ENCODE results near the gene UTY. TPM values are rescaled to one million over a fixed set of nuclear protein-coding genes. Genes with fewer than 3 reads are reported as not detected.

The UTY gene
- total and polyA plus RNA-seq, 4 donors: 0.12 to 4.7 TPM; not detected in 2

DNA sequence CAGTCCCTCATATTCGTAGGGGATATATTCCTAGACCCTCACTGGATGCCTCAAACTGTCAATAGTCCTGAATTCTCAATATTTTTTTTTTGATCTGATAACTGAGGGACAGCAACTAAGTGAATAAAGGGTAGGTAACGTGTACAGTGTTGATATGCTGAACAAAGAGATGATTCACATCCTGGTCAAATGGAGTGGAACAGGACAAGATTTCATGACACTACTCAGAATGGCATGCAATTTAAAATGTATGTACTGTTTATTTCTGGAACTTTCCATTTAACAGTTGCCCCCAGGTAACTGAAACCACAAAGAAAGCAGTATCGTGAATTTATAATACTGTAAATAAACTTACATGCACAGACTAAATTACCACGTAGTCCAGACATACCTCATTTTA lies 128.4 kb downstream of the UTY start:
- WGBS, 2 donors: 92% methylated on average over 4 of the region's 4 CpGs; no CpG with 5 or more reads in 1 of the 2 donors
- H3K27me3 ChIP-seq (ENCODE audit: control insufficient read depth in 3 of 3, insufficient read depth in 3 of 3, low read length in 2 of 3): no peaks in the 10 kb centered on the region
- no peak for DNase-seq
- no peaks in the 10 kb centered on the region for H3K9me3 ChIP-seq (ENCODE audit: control insufficient read depth in 4 of 4, insufficient read depth in 3 of 4, low read length in 3 of 4)
- H3K36me3 ChIP-seq (ENCODE audit: control insufficient read depth in 4 of 4, insufficient read depth in 4 of 4, low read length in 4 of 4): peaks cover 0 to 13% (median 0%) of the 10 kb centered on the region in 4 donors
- no peak overlapping the region for H3K9ac ChIP-seq (ENCODE audit: insufficient read depth in 1 of 2, low read length in 2 of 2)
- ATAC-seq (ENCODE audit: insufficient read depth, low FRiP score): no peak
- no peak overlapping the region for H3K27ac ChIP-seq (ENCODE audit: low read depth in 1 of 2, low read length in 1 of 2)
- TF ChIP-seq, protein P1, sequence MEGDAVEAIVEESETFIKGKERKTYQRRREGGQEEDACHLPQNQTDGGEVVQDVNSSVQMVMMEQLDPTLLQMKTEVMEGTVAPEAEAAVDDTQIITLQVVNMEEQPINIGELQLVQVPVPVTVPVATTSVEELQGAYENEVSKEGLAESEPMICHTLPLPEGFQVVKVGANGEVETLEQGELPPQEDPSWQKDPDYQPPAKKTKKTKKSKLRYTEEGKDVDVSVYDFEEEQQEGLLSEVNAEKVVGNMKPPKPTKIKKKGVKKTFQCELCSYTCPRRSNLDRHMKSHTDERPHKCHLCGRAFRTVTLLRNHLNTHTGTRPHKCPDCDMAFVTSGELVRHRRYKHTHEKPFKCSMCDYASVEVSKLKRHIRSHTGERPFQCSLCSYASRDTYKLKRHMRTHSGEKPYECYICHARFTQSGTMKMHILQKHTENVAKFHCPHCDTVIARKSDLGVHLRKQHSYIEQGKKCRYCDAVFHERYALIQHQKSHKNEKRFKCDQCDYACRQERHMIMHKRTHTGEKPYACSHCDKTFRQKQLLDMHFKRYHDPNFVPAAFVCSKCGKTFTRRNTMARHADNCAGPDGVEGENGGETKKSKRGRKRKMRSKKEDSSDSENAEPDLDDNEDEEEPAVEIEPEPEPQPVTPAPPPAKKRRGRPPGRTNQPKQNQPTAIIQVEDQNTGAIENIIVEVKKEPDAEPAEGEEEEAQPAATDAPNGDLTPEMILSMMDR (IDR thresholded peaks at IDR 0.05; ENCODE audit: control extremely low read depth, extremely low read depth): no peak
- no peak overlapping the region for H3K4me3 ChIP-seq
- no peaks in the 10 kb centered on the region for H3K4me1 ChIP-seq (ENCODE audit: control insufficient read depth in 5 of 5, insufficient read depth in 5 of 5, low read length in 5 of 5)

DNA sequence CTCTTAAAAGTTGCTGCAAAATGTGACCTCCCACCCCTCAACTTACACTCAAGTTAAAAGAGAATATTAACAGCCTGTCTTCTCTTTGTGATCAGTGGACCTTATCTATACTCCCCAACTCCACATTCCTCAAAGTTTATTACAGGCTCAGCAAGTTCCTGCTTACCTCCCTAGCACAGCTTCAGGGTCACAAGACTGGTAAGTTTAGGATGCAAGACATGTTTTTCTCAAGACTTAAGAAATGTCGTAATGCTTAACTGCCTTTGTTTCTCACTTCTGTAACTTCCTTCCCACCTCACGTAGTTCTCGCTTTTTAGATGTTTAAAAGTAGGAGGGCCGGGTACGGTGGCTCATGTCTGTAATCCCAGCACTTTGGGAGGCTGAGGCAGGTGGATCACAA lies 132.7 kb downstream of the UTY start:
- Histone ChIP-seq H3K9me3 (ENCODE audit: control insufficient read depth in 4 of 4, insufficient read depth in 3 of 4, low read length in 3 of 4) (no peaks in the 10 kb centered on the region), H3K4me1 (ENCODE audit: control insufficient read depth in 5 of 5, insufficient read depth in 5 of 5, low read length in 5 of 5) (no peaks in the 10 kb centered on the region), H3K9ac (ENCODE audit: insufficient read depth in 1 of 2, low read length in 2 of 2) (no peak overlapping the region), H3K27ac (ENCODE audit: low read depth in 1 of 2, low read length in 1 of 2) (no peak overlapping the region), H3K36me3 (ENCODE audit: control insufficient read depth in 4 of 4, insufficient read depth in 4 of 4, low read length in 4 of 4) (peaks cover 0 to 5% (median 0%) of the 10 kb centered on the region in 4 donors), H3K4me3 (no peak overlapping the region), H3K27me3 (ENCODE audit: control insufficient read depth in 3 of 3, insufficient read depth in 3 of 3, low read length in 2 of 3) (no peaks in the 10 kb centered on the region)
- ATAC-seq (ENCODE audit: insufficient read depth, low FRiP score) (no peak), DNase-seq (no peak)
- TF ChIP-seq, protein P1 (IDR thresholded peaks at IDR 0.05; ENCODE audit: control extremely low read depth, extremely low read depth): no peak
- WGBS, 2 donors: 29% methylated on average over 5 of the region's 5 CpGs; no CpG with 5 or more reads in 1 of the 2 donors

DNA sequence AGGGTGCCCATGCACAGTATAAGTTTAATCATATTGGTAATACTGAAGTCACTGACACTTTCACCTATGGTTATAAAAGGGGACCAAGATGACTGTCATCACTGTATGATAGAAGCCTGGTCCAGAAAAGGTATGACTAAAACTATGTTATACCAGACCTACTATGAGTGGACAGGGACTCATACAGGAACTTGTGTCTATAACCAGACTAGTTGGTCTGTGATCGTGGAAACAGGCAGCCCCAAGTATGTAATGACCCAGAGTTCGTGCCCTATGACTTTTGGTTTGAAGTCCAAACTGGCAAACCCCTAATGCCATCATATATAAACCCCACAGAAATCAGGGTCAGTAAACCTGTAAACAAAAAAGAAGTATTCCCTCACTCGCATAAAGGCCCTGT lies 134.3 kb downstream of the UTY start:
- Histone ChIP-seq H3K4me1 (ENCODE audit: control insufficient read depth in 5 of 5, insufficient read depth in 5 of 5, low read length in 5 of 5) (no peaks in the 10 kb centered on the region), H3K9me3 (ENCODE audit: control insufficient read depth in 4 of 4, insufficient read depth in 3 of 4, low read length in 3 of 4) (no peaks in the 10 kb centered on the region), H3K36me3 (ENCODE audit: control insufficient read depth in 4 of 4, insufficient read depth in 4 of 4, low read length in 4 of 4) (no peaks in the 10 kb centered on the region), H3K27me3 (ENCODE audit: control insufficient read depth in 3 of 3, insufficient read depth in 3 of 3, low read length in 2 of 3) (no peaks in the 10 kb centered on the region), H3K4me3 (no peak overlapping the region), H3K9ac (ENCODE audit: insufficient read depth in 1 of 2, low read length in 2 of 2) (no peak overlapping the region), H3K27ac (ENCODE audit: low read depth in 1 of 2, low read length in 1 of 2) (no peak overlapping the region)
- ATAC-seq (ENCODE audit: insufficient read depth, low FRiP score) (no peak), DNase-seq (no peak)
- TF ChIP-seq, protein P1 (IDR thresholded peaks at IDR 0.05; ENCODE audit: control extremely low read depth, extremely low read depth): no peak
- 94% methylated on average over 3 of the region's 3 CpGs; no CpG with 5 or more reads in 1 of the 2 donors for WGBS, 2 donors
